Vagina (tissue), 2 donors: ENCODE results near the gene URB1.

Source experiments
- POLR2AphosphoS5 ChIP-seq, 2 donors: sonication (generic); formaldehyde crosslinking; IDR thresholded peaks; one replicate each; pipeline ENCODE4 v1.9.0; 2017; ENCODE audit warnings: antibody characterized with exemption in 2 of 2, mild to moderate bottlenecking in 2 of 2, low read depth in 1 of 2; ENCODE audit not compliant: insufficient read depth in 1 of 2
- TF ChIP-seq, protein P1 (sequence below), 3 experiments: fragments of 450-650 bp in 2 of 3; fragments of 200-600 bp in 1 of 3; sonication (generic) in 1 of 3; IDR thresholded peaks; one replicate each; pipeline ENCODE4 v1.5.1; 2017 to 2019; ENCODE audit warnings: antibody characterized with exemption in 3 of 3, mild to moderate bottlenecking in 2 of 3, moderate library complexity in 2 of 3

DNA sequence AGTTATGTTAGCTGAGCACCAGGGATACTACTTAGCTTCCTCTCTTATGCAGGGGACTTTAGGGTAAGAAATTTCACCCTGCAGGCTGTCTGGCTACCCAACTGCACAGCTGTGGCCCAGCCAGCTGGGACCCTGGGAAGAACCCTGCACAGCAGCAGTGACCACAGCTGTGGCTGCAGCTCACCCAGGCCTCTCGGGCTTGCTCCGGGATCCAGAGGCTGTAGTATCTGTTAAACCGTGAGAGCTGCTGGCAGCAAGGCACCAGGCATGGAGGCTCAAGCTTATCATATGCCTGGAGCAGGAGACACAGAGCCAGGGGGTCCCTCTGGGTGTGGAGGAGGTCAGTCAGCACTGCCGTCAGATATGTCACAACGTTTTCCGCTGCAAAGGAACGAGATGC, 40.3 kb downstream of the URB1 start:
- no peak for TF ChIP-seq POLR2AphosphoS5 (IDR thresholded peaks at IDR 0.05; ENCODE audit: insufficient read depth in 1 of 2, low read depth in 1 of 2)
- TF ChIP-seq, protein P1, sequence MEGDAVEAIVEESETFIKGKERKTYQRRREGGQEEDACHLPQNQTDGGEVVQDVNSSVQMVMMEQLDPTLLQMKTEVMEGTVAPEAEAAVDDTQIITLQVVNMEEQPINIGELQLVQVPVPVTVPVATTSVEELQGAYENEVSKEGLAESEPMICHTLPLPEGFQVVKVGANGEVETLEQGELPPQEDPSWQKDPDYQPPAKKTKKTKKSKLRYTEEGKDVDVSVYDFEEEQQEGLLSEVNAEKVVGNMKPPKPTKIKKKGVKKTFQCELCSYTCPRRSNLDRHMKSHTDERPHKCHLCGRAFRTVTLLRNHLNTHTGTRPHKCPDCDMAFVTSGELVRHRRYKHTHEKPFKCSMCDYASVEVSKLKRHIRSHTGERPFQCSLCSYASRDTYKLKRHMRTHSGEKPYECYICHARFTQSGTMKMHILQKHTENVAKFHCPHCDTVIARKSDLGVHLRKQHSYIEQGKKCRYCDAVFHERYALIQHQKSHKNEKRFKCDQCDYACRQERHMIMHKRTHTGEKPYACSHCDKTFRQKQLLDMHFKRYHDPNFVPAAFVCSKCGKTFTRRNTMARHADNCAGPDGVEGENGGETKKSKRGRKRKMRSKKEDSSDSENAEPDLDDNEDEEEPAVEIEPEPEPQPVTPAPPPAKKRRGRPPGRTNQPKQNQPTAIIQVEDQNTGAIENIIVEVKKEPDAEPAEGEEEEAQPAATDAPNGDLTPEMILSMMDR (IDR thresholded peaks at IDR 0.05) = no peak
